Heart left ventricle (tissue), 13 donors: ENCODE measurements around the gene FRK.
"Not testable (repeated sequence)": the region's sequence is repeated elsewhere in the genome, so short reads cannot be mapped to it uniquely, and the experiment has no call there.

Source experiments
- POLR2A ChIP-seq, 2 donors: fragments of 450-650 bp; IDR thresholded peaks; one replicate each; pipeline ENCODE4 v1.6.1; 2017; ENCODE audit warnings: antibody characterized with exemption in 2 of 2, mild to moderate bottlenecking in 2 of 2, moderate library complexity in 2 of 2
- TF ChIP-seq, protein P1 (sequence below), 12 donors: fragments of 200-600 bp; sonication (generic) in 4 of 12; IDR thresholded peaks; one replicate each; pipeline versions ENCODE4 v1.5.0 to v1.8.0; 2018 to 2022; ENCODE audit warnings: antibody characterized with exemption in 12 of 12, mild to moderate bottlenecking in 5 of 12
- donor health status: ischemic (EF 13 %, LVEDD 7.1; RV severe dilation, severe dysfunction).
- donor health status: DM: no; HTN: yes; CAD: no.
- donor health status: DM: no; HTN: no; CAD: no.
- donor health status: ischemic (EF 25% LVEDD 6.9; RV normal size, moderate dysfunction).
- donor health status: ischemic (EF 25% LVEDD 5.7; RV mildly dilated, moderate dysfunction).
- donor health status: ischemic (EF 35%, LVEDD 5.7; RV mildly dilated, moderate dysfunction).
- donor health status: nonischemic (EF 11% LVEDD 7.7; RV severe dilation, severe dysfunction).
- donor health status: DM: yes; HTN: yes; CAD: no.
- donor health status: PGD.
- donor health status: ischemic (EF 29% LVEDD 5.4; RV normal size, mild dysfunction).
- donor health status: nonischemic (EF 23%, LVEDD 6.1; RV moderate dilation, normal function).

DNA sequence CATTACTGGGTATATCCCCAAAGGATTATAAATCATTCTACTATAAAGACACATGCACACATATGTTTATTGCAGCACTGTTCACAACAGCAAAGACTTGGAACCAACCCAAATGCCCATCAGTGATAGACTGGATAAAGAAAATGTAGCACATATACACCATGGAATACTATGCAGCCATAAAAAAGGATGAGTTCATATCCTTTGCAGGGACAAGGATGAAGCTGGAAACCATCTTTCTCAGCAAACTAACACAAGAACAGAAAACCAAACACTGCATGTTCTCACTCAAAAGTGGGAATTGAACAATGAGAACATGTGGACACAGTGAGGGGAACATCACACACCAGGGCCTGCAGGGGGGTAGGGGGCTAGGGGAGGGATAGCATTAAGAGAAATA lies 14.4 kb downstream of the FRK start:
- TF ChIP-seq, protein P1, sequence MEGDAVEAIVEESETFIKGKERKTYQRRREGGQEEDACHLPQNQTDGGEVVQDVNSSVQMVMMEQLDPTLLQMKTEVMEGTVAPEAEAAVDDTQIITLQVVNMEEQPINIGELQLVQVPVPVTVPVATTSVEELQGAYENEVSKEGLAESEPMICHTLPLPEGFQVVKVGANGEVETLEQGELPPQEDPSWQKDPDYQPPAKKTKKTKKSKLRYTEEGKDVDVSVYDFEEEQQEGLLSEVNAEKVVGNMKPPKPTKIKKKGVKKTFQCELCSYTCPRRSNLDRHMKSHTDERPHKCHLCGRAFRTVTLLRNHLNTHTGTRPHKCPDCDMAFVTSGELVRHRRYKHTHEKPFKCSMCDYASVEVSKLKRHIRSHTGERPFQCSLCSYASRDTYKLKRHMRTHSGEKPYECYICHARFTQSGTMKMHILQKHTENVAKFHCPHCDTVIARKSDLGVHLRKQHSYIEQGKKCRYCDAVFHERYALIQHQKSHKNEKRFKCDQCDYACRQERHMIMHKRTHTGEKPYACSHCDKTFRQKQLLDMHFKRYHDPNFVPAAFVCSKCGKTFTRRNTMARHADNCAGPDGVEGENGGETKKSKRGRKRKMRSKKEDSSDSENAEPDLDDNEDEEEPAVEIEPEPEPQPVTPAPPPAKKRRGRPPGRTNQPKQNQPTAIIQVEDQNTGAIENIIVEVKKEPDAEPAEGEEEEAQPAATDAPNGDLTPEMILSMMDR (IDR thresholded peaks at IDR 0.05): not testable (repeated sequence)
- TF ChIP-seq POLR2A (IDR thresholded peaks at IDR 0.05): not testable (repeated sequence)
